ENCODE measurements around the gene ZDHHC9.
"Not testable (repeated sequence)": the region's sequence is repeated elsewhere in the genome, so short reads cannot be mapped to it uniquely, and the experiment has no call there.

ZDHHC9 gene

DNA sequence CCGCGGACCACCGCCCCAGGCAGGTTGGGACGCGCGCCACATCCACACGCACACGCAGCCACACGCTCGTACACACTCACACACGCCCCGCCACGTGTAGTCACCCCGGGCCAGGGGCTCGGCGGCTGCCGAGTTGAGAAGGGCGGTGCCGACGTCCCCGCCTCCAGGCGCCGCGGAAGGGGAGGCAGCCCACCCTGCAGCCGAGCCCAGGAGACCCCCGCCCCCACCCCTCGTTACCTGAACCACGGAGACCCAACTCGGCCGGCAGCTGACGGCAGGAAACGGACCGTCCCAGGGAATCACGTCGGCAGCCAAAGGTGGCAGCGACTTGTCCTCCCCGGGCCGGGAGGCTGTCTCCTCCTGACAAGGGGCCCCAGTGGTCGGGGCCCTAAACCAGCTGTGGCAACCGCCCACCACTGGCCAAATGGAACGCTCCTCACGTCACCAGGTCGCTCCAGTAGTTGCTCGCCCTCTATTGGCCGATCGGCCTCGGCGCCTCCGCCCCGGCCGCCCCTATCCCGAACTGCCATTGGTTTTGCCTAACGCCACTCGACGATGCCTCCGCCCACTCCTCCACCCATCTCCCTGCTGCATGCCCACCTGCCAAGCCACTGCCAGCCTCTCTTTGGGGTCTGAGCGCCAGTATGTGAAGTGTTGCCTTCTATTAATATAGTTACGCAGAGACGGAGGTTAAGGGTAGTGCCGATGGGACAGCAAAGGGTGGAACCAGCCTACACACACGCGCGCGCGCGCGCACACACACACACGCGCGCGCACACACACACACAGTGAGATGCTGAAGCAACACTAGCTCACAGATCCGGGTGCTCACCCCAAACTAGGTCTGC lies at the start of gene ZDHHC9:
Gene ZDHHC9 (minus strand): TSS at position 428 of the 848 bp plus-strand sequence. CDS start 1,941 bp downstream, outside the sequence.
- peak; percentile 73 for DNase-seq (ENCODE audit: low spot score)

DNA sequence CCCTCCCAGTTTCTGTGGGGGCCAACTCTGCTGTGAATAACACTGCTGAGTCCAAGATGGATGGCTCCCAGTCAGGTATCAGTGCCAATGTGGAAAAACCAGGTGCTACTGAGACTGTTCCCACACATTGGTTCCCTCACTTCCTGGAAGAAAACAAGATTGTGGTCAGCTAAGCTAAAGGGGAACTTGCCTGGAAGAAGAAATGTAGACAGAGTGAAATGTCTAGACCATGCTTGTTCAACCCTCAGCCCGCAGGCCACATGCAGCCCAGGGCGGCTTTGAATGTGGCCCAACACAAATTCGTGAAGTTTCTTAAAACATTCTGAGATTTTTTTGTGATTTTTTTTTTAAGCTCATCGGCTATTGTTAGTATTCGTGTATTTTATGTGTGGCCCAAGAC lies 33.7 kb upstream of the ZDHHC9 start:
- no peak for DNase-seq (ENCODE audit: low spot score)

DNA sequence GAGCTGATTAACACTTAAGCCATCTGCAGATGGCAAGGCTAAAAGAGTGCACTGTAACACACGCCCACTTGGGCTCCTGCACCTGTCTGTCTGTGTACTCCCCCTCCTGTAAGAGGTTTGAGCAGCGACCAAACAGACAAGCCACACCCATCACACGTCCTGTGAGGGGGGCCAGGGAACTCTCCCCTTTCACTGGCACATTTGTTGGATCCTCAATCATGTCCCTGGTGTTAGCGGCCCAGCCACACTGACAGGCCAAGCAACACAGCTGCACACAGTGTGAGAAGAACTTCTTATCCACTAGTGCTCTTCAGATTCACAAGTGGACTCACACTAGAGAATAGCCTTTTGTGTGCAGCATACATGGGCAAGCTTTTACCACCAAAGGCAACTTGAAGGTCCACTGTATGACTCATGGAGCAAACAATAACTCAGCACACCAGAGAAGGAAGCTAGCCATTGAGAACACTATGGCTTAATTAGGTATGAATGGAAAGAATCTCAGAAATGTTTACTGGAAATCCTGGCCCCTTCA lies 33.2 kb upstream of the ZDHHC9 start:
- DNase-seq (ENCODE audit: low spot score): peak; percentile 35

DNA sequence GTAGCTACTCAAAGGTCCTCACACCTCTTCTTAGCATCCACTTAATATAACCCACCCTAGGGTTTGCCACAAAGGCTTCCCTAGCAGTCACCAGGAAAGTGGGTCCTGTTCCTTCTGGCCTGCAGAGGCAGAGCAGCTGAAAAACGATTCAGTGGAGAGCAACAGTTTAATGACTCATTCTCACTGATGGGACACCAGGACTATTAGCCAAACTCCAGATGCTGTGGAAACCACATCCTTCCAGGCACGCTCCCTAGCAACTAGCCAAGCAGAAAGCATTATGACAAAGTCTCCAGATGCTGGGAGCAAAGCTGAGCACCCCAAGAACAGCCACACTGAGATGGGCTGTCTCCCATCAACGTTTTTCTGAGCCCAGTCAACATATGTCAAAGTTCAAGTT lies 32.0 kb upstream of the ZDHHC9 start:
- peak; percentile 7 for DNase-seq (ENCODE audit: low spot score)

DNA sequence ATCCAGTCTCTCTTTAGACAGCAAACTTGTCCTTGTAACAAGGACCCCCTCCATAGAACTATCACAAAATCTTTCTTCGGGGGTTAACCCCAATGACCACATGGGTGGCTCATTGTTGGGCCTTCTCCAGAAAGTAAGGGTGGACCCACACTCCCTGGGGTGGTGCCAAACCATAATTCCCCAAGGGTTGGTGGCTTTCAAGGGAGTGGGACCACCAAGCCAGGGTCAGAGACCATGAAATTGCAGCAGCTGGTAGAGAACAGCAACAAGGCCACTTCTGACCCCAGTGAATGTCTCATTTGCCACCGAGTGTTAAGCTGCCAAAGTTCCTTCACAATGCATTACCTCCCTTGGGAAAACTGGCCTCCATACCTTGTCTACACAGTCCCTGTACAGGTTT lies 28.8 kb upstream of the ZDHHC9 start:
- DNase-seq (ENCODE audit: low spot score): no peak

GRCh38 chrX:129866321-129866720 lies 22.6 kb upstream of the ZDHHC9 start:
- not testable (repeated sequence) for DNase-seq (ENCODE audit: low spot score)

GRCh38 chrX:129859134-129859533 lies 15.4 kb upstream of the ZDHHC9 start:
- not testable (repeated sequence) for DNase-seq (ENCODE audit: low spot score)

GRCh38 chrX:129851825-129852224 lies 8.1 kb upstream of the ZDHHC9 start:
- not testable (repeated sequence) for DNase-seq (ENCODE audit: low spot score)

DNA sequence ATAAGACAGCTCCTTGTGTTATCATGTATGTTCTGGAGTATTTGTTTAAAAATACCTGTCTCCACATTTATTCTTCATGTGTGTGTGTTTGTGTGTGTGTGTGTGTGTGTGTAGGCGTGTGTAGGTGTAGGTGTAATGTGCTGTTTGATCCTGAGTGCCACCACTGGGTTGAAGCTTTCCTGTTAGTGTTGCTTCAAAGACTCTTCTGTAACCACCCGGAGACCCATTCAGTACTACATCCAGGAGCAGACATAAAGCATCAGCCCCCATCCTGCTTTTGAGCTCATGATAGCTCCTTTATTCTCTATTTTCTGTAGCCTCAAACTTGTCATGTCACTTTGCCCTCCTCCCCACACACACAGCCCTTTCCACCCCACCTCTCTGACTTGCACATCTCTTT lies 3.0 kb upstream of the ZDHHC9 start:
- DNase-seq (ENCODE audit: low spot score): no peak

DNA sequence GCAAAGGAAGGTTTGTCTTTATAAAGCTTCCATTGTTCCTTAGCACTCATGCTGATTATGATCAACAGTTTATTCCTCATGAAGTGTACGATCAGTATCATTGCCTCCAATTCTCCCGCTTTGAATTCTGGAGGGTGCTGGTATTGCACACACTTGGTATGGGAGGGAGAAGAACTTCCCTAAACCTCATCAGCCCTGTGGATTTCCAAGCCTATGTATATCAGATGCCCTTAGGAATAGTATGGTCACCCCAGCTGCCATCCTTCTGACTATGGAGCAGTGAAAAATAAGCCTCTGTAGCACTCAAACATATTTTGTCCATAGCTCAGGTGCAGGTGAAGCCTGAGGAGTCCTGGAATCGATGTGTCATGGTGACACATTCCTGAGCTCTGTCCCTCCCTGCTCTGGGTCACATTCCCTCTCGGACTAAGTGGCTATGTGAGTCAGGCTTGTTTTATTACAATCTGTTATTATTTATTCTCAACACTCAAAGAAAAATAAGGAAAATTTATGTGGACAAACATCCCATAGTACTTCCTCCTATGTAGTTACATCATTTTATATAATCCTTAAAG lies 2.0 kb upstream of the ZDHHC9 start:
- DNase-seq (ENCODE audit: low spot score): no peak

- DNase-seq (ENCODE audit: low spot score): no peak
These were observed 552 bp downstream of the ZDHHC9 start for GRCh38 chrX:129843209-129843458.

DNA sequence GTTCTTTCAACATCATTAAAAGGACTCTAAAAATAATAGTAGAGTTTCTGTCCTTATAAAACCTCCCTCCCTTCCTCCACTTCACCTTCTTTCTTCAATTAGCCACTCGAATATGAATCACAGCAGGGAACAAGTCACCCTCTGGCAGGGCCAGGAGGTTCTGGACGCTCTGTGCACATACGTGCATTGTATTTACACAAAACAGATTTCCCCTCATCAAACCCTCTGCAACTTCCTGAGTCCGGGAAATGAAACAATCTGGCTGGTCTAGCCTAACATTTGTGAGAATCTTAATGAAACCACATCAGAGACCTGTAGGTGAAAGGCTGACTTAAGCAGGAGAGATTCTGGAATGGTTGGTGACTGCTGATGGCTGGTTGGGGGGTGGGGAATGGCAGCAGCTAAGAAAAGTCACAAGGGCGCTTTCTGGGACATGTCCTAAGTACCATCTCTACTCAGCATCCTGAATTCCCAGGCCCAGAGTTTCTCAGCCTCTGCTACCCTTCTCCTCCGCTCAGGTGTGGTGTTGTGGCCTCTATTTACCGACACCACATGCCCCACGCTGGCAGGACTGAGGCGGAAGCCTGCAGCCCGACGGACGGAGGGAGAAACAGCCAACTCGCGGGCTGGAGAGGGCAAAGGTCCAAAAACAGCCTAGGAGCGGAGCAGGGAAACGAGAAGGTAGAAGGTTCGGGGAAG lies 1.0 kb downstream of the ZDHHC9 start:
- no peak for DNase-seq (ENCODE audit: low spot score)

GRCh38 chrX:129840344-129840743 lies 3.3 kb downstream of the ZDHHC9 start:
- no peak for DNase-seq (ENCODE audit: low spot score)

GRCh38 chrX:129836827-129837226 lies 6.9 kb downstream of the ZDHHC9 start:
- no peak for DNase-seq (ENCODE audit: low spot score)

- DNase-seq (ENCODE audit: low spot score): no peak
These were observed 10.3 kb downstream of the ZDHHC9 start for GRCh38 chrX:129833153-129833990.

- DNase-seq (ENCODE audit: low spot score): no peak
These were observed 12.4 kb downstream of the ZDHHC9 start for GRCh38 chrX:129831091-129831885.

DNA sequence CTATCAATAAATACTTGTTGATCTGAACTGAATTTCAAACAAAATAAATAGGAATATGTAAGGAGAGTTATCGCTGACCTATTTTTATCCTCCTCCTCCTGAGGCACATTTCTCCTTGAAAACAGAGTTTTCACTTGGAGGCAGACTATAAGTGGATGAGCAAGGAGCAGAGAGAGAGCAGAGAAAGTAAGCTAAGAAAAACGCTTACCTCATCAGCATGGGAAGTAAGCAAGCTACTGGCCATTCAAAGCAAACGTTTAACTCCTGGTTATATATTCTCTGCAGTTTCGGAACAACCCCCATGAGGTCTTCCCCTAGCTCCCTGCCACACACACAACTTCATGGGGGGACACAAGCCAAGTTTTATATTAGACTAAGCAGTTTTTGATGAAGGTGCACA lies 13.2 kb downstream of the ZDHHC9 start:
- DNase-seq (ENCODE audit: low spot score): no peak

GRCh38 chrX:129825746-129826505 lies 17.8 kb downstream of the ZDHHC9 start:
- no peak for DNase-seq (ENCODE audit: low spot score)

- DNase-seq (ENCODE audit: low spot score): no peak
These were observed 19.1 kb downstream of the ZDHHC9 start for GRCh38 chrX:129824620-129825019.

DNA sequence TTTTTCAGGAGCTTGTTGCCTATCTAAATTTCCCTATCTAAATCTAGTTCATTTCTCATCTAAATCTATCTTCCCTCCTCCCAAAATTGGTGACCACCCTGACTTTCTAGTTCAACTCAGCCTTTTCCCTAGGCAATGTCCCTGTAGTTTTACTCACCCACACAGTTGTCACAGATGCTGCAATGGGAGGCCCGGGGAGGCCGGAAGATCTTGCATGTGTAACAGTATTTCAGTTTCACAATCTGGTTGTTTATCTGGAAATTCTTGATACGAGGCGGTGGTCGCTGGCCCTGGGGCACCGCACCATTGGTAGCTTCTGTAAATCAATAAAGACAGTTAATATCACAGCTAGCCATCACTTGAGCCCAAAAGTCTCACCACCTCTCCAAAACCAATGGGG lies 20.2 kb downstream of the ZDHHC9 start:
- DNase-seq (ENCODE audit: low spot score): no peak

DNA sequence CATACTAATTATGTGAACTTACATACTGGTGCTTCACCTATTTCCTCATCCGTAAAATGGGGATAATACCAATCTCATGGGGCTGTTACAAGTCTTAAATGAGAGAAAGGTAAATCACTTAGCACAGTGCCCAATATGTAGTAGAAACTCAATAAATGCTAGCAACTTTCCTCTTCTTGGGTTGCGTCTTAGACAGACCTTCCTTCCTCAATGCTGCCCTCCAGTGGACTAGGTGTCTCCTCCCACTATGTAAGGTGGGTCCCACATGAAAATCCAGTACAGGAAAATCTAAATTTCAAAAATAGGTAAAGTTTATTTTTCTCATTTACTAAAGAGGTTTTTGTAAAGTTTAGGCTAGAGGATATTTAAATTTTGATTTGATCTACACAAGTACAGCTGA lies 20.6 kb downstream of the ZDHHC9 start:
- peak; percentile 44 for DNase-seq (ENCODE audit: low spot score)
